Colon (tissue), 2 donors: ENCODE results near the gene METTL25B.

Experiments used
- FAIRE-seq: peaks from 2 replicates; lab custom pipeline; 2012; peaks lifted over from hg19 to GRCh38; lab: Jason Lieb, UNC
- donor health status: control.
- donor health status: control.

METTL25B gene

DNA sequence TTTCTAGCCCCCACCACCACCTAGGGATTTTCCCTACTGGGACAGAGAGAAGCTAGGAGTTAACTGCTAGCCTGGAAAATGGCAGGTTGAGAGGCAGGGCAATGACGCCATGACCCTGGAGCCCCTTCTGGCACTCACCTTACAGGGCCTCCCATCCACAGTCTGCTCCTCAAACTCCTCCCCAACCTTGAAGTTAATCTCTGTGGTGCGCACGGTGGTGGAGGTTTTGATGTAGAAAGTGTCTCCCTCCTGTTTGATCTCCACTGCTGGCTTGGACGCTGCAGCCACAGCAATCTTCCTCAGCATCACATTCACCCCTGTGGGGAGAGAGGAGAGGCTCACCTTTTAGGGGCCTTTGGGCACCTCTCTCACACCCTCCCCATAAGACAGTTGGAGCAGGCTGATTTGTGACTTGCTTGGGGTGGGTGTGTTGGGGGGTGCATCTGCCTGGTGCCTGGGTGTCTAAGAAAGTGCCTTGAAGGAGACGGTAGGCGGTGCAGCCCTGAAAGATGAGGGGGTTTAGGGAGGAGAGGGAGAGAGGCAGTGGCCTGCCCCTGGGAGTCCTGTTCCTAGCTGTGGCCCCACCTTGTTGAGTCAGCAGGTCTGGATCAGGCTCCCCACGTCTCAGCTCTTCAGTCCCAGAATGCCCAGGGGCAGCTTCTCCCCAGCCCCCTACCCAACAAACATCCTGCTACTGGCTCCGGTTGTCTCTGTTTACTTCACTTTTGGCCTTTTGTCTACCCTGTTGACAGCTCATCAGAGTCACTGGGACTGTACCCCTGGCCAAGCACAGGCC is 27.3 kb upstream of the METTL25B start:
- no peak for FAIRE-seq

DNA sequence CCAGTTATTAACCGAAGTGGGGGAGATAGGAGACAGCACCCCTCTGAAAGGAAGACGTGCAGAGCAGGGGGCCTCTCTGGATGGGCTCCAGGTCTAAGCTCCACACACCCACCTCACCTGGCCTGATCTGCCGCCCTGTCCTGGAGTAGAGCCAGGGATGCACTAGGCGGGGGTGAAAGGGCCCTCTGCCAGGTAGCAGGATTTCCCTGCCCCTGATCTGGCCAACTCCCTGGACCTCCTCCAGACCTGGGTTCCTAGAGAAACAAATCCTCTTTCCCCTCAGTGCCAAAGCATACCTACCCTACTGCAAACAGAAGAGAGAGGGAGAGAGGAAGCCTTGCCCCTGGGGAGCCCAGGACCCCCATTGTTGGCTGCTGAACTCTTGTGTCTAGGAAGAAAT is 24.9 kb upstream of the METTL25B start:
- FAIRE-seq, result no peak

DNA sequence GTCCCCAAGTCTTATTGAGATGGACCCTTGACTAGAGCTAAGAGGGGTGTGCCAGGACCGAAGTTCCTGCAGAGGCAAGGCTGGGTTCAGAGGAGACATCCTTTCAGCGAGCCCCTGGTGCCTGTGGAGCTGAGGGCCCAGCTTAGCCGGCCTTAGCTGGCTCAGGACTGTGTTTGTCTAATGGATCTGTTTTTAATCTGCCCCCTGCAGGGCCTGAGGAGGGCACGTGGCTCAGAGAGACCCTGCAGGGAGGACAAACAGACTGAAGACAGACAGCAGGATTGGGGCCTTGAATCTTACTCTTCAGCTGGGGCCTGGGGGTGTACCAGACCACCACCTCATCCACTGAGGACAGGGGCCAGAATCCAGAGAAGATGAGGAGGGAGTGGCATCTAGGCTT is 24.5 kb upstream of the METTL25B start:
- no peak for FAIRE-seq

GRCh38 chr1:156704166-156704711 is 24.0 kb upstream of the METTL25B start:
- no peak for FAIRE-seq

DNA sequence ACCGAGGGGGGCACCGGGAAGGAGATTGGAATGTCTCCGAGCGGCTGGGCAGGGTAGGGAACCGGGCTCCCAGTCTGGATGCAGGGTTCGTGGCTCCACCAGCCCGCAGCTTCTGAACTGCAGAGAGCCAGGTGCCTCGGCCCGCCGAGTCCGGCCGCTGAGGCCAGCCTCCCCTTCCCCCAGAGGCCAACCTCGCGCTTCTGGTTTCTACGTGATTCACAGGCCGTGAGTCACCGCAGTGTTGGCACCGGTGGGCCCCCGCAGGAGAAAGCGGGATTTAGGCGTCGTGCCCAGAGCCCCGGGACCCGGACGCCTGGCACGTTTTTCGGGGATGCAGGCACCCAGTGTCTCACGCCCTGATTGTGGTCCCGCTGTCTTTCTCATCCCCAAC is 23.3 kb upstream of the METTL25B start:
- no peak for FAIRE-seq

DNA sequence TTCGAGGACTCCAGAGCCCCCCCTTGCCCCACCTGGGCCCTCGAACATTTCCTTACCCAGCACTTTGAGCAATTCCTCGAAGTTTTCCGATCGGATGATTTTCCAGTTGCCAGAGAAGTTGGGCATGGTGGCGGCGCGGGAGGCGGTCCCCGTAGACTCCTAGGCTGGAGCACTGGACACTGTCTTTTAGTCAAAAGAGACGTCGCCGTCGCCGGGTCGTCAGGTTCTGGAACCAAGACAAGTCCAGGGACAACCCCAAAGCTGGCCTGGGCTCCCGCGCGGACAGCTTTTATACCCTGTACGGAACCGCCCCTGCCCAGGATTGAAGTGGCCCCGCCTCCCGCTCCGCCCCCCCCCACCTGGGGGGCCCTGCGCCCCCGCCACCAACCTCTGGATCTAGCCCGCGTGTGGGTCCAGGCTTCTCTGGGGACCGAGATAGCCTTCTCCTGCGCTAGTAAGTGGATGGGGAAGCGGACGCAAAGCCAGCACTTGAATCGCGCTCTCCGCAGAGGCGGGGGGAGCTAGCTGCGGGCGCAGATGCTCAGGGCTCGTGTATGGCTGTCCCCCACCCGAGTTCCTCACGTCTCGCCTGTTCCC is 22.9 kb upstream of the METTL25B start, which contains the start of gene CRABP2:
Gene CRABP2 (minus strand): TSS at position 263 of the 597 bp plus-strand sequence. CDS start 137 bp downstream, at position 126.
- no peak for FAIRE-seq

GRCh38 chr1:156705918-156706656 is 22.2 kb upstream of the METTL25B start:
- FAIRE-seq, result no peak

DNA sequence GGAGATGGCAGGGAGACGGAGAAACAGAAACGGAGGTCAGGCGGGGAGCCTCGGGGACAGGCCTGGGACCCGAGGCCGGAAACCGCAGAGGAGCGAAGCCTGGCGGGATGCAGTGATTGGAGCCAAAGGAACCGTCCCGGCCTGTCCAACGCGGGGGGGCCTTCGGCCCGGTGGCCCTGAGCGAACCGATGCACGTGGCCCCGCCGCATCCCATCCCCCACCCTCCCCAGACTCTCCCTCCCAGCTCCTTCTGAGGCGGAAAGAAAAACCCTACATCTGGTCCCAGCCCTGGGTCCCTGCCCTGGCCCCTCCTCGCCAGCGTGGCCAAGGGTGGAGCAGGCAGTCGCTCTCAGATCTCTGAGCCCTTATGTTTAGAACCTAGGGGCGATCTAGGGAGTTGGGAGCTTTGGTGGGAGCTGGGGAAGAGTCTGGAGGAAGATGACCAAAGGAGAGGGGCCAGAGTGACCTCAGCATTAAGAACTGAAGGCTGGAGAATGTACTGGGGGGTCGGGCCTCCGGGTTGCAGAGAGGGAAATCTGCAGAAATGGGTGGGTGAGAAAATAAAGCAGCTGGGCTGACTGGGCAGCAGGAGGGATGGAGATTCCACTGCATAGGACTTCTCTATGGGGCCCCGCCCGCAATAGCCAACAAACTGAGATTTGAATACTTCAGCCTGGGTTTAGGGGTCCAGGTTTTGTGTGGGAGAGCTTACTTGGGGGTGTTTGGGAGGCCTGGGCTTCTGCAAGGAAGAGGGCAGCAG is 21.4 kb upstream of the METTL25B start:
- FAIRE-seq, result no peak

DNA sequence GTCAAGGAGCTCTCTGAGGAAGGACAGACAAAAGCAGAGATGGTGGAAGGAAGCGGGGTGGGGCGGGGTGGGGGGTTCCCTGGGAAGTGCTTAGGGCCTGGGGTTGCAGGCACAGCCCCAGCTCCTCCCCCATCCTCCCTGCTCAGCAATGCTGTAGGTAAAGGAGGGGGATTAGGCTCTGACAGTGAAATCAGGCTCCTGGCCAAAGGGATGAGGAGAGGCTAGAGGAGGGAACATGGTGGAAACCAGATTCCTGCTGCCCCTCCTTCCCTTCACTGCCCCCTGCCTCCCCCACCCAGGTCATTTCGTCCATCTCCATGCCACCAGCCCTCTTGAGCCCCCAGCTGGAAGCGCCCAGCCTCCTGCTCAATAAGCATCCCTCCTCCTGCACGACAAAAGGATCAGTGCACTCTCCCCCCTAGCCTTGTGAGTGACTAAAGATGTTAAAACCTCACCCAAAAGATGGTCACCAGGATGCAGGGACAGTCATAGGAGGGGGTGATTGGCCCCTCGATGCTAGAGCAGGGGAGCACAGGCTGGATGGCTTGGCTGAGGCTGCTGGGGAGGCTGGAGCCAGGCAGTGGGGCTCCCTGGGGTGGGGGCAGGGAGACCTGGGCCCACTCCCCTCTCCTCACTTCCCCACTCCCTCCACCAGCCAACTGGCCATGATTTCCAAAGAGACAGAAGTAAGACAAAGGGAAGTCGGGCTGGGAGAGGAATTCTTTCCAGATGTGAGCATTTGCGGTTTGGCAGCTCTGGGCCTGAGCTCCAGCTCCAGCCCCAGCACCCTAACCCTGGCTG is 20.7 kb upstream of the METTL25B start:
- FAIRE-seq, result no peak

GRCh38 chr1:156708218-156708661 is 20.0 kb upstream of the METTL25B start:
- FAIRE-seq, result no peak

DNA sequence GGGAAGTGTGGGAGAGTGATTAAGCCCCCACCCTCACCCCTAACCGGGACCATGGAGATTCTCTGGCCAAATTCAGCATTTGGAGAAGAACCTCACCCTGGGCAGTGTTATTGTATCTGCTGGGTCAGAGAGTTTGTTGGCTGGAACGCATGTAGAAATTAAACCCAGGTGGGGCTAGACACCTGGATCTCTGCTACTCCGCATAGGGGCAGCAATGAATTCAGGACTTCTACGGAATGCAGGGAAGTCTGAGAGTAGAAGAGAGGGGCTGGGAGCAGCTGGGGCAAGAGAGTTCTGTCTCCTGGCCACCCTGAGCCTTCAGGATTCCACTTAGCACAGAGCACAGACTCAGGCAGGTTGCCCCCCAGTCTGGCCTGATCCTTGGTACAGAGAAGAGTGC is 19.2 kb upstream of the METTL25B start:
- FAIRE-seq, result no peak

DNA sequence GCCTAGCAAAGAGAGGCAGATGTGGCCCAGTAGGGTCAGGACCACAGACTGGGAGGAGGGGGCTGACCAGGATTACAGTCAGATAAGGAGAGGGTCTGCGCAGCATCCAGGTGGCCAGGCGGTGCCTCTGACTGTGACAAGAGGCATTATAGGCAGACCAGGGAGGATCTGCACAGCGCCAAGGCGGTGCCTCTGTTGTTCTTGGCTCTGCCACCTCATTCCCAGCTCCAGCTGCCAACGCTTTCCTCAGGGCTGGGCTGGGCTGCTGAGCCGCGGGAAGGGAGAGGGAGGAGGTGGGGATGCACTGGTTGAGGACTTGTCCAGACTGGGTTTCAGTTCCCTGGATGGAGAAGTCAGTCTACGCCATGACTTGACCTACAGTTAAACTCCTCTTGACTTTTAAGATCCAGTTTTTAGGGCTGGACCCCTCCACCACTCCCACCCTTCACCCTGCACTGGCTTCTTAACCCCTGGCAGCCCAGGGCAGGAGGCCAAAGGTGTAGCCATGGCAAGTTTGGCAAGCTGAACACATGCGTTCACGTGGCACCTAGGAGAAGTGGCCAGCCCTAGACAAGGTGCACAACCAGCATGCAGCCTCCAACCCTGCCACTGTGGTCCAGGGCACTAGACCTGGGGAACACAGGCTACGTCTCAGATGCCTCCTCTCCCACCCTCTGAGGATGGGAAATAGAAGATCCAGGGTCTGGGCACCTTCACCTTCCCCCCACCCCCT is 18.3 kb upstream of the METTL25B start:
- FAIRE-seq, result no peak

GRCh38 chr1:156711011-156711817 is 17.1 kb upstream of the METTL25B start:
- FAIRE-seq, result no peak

GRCh38 chr1:156712626-156713025 is 15.6 kb upstream of the METTL25B start:
- no peak for FAIRE-seq

GRCh38 chr1:156714830-156715229 is 13.4 kb upstream of the METTL25B start:
- no peak for FAIRE-seq

DNA sequence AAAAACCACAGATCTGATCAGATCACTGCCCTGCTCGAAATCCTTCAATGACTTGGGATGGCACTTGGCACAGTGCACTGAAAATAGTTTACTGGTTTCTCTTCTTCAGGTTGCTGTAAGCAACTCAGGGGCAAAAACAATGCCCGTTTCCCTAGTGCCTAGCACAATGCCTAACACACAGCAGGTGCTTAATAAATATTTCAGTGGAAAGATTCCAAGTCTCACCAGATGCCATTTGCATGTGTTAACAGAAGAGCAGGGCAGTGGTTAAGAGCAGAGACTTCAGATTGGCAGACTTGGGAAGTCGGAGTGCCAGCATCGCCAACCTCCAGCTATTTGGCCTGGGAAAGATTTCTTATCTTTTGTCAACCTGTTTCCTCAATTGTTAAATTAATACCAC is 10.9 kb upstream of the METTL25B start:
- FAIRE-seq, result no peak

DNA sequence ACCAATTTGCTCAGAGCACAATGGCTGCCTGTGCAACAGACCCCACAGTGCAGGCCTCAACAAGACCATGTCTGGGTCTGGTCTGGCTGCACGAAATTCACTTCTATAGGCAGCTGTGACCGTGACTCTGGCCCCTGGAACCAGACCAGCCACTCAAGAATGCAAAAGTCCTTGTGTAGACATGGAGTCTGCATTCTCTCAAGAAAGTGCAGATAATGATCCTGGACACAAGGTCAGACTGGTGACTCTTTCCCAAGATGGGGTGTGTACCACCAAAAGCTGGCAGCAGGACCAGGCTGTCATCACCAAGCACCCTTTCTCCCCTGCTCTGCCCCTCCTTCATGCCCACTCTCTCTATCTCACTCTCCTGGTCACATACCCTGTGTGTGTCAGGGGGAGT is 7.1 kb upstream of the METTL25B start:
- FAIRE-seq, result no peak

DNA sequence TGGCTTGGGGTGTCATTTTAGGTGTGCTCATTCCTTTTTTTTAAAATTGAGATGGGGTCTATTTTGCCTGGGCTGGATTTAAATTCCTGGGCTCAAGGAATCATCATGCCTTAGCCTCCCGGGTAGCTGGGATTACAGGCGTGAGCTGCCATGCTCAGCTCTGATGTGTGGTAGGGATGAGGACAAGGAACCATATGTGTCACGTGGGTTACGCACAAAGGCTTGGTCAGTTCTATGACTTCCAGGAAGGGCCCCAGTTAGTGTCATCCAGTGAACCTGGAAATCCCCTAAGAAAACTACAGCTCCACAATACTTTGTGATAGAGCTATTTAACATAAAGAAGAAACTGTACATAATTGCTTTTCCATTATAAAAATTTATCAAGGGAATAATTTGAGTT is 6.7 kb upstream of the METTL25B start:
- FAIRE-seq, result no peak

DNA sequence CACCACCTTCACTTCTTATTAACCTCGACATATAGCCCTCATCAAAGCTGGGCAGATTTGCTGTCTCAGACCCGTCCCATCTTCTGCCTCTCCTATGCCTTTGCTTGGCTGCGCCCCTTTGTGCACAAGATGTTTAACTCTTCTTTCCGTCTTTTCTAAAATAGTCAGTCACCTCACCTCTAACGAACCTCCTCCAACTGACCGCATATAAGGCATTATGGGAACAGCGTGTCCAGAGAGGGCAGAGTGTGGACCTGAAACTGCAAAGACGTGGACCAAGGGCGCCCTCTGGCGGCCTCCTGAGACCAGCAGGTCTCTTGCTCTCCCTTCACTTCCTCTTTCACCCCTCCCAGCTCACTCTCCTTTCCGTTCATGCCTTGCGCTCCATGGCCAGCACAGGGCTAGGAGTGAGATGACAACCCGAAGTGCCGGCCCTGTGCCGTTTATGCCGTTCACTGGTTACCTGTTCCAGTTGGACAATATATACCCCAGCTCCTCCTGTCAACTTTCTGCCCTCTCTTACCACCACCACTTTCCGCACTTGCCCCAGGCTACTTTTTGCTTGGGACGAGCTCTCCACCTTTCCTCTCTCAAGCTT is 2.5 kb upstream of the METTL25B start:
- FAIRE-seq, result no peak
